Measurements from ENCODE around the gene SHQ1.

DNA sequence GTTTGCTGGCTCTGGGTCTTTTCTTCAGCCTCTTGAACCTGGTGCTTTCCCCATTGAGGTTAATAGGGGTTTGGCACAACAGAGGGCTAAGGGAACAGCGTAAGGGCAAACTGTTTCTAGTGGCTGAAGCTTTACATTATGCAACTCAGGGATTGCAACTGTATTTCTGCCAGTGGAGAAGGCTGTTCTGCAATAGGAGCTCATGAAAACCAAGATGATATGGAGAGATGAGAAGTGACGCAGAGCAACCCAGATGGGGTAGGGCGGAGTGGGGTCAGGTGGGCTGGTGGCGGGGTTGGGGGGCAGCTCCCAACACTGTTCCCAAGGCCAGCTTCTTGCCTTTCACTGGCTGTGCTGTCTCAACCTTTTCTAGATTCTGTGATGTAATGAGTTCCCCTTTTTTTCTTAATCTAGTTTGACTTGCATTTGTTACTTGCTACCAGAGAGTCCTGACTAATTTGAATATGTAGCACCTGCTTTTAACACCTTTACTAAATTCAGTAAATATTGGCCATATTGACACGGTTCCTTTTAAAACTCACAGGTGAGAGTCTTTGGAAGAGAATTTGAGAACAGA, 46.8 kb upstream of the SHQ1 start:
- TF ChIP-seq, protein P1, sequence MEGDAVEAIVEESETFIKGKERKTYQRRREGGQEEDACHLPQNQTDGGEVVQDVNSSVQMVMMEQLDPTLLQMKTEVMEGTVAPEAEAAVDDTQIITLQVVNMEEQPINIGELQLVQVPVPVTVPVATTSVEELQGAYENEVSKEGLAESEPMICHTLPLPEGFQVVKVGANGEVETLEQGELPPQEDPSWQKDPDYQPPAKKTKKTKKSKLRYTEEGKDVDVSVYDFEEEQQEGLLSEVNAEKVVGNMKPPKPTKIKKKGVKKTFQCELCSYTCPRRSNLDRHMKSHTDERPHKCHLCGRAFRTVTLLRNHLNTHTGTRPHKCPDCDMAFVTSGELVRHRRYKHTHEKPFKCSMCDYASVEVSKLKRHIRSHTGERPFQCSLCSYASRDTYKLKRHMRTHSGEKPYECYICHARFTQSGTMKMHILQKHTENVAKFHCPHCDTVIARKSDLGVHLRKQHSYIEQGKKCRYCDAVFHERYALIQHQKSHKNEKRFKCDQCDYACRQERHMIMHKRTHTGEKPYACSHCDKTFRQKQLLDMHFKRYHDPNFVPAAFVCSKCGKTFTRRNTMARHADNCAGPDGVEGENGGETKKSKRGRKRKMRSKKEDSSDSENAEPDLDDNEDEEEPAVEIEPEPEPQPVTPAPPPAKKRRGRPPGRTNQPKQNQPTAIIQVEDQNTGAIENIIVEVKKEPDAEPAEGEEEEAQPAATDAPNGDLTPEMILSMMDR (conservative IDR thresholded peaks at IDR 0.05; ENCODE audit: low read length): no peak
- no peak for TF ChIP-seq EZH2phosphoT487 (IDR thresholded peaks at IDR 0.05; ENCODE audit: borderline replicate concordance)

All from Loucy (cell line).